ENCODE measurements around the gene UBASH3B.

Gene UBASH3B

GRCh38 chr11:122664188-122664587, 8.7 kb downstream of the UBASH3B start:
- no peak overlapping the region for H3K4me3 ChIP-seq (ENCODE audit: control insufficient read depth, low read depth, low read length)
- no peak for DNase-seq (ENCODE audit: low read depth)
- TF ChIP-seq, protein P1, sequence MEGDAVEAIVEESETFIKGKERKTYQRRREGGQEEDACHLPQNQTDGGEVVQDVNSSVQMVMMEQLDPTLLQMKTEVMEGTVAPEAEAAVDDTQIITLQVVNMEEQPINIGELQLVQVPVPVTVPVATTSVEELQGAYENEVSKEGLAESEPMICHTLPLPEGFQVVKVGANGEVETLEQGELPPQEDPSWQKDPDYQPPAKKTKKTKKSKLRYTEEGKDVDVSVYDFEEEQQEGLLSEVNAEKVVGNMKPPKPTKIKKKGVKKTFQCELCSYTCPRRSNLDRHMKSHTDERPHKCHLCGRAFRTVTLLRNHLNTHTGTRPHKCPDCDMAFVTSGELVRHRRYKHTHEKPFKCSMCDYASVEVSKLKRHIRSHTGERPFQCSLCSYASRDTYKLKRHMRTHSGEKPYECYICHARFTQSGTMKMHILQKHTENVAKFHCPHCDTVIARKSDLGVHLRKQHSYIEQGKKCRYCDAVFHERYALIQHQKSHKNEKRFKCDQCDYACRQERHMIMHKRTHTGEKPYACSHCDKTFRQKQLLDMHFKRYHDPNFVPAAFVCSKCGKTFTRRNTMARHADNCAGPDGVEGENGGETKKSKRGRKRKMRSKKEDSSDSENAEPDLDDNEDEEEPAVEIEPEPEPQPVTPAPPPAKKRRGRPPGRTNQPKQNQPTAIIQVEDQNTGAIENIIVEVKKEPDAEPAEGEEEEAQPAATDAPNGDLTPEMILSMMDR (conservative IDR thresholded peaks at IDR 0.05; ENCODE audit: control insufficient read depth, insufficient read depth, low read depth, low read length) = no peak

DNA sequence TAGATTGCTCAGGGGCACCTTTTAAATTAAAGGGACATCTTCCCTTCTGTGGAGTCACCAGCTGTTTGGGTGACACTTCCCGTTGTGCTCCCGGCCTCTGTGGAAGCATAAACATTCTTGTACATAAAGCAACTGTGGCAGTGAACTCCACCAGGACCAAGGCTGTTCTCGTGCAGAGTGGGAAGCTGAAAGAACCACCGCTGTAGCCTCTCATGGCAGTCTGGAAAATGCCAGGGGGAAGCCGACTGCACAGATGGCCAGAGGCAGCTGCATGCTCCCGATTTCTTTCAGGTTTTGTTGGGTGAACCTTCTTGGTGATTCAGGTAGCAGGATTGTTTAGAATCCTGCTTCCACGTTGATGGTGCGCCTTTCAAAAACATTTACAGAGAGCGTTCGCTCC, 10.3 kb downstream of the UBASH3B start:
- TF ChIP-seq, protein P1 (conservative IDR thresholded peaks at IDR 0.05; ENCODE audit: control insufficient read depth, insufficient read depth, low read depth, low read length) = no peak
- H3K4me3 ChIP-seq (ENCODE audit: control insufficient read depth, low read depth, low read length) = no peak overlapping the region
- DNase-seq (ENCODE audit: low read depth) = no peak

DNA sequence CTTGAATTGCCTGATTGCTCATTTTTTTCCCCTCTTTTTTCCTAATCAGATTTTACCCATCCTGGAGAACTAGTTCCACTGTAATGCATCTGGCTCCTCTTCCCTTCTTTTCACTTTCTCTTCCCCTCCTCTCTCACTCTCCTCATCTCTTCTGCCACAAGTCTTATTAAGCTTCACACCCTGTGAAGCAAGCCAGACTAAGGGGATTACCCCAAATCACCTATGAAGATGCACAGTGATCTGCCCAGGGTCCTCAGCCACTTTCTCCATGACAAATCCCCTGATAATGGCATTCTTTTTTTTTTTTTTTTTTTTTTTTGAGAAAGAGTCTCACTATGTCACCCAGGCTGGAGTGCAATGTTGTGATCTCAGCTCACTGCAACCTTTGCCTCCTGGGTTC, 11.2 kb downstream of the UBASH3B start:
- DNase-seq (ENCODE audit: low read depth) = no peak
- H3K4me3 ChIP-seq (ENCODE audit: control insufficient read depth, low read depth, low read length) = no peak overlapping the region
- TF ChIP-seq, protein P1 (conservative IDR thresholded peaks at IDR 0.05; ENCODE audit: control insufficient read depth, insufficient read depth, low read depth, low read length) = no peak

GRCh38 chr11:122668562-122669090, 13.1 kb downstream of the UBASH3B start:
- no peak overlapping the region for H3K4me3 ChIP-seq (ENCODE audit: control insufficient read depth, low read depth, low read length)
- TF ChIP-seq, protein P1 (conservative IDR thresholded peaks at IDR 0.05; ENCODE audit: control insufficient read depth, insufficient read depth, low read depth, low read length) = no peak
- peak; percentile 86 for DNase-seq (ENCODE audit: low read depth)

- TF ChIP-seq, protein P1 (conservative IDR thresholded peaks at IDR 0.05; ENCODE audit: control insufficient read depth, insufficient read depth, low read depth, low read length) = no peak
- no peak for DNase-seq (ENCODE audit: low read depth)
- no peak overlapping the region for H3K4me3 ChIP-seq (ENCODE audit: control insufficient read depth, low read depth, low read length)
These were observed 14.6 kb downstream of the UBASH3B start for GRCh38 chr11:122670131-122670530.

DNA sequence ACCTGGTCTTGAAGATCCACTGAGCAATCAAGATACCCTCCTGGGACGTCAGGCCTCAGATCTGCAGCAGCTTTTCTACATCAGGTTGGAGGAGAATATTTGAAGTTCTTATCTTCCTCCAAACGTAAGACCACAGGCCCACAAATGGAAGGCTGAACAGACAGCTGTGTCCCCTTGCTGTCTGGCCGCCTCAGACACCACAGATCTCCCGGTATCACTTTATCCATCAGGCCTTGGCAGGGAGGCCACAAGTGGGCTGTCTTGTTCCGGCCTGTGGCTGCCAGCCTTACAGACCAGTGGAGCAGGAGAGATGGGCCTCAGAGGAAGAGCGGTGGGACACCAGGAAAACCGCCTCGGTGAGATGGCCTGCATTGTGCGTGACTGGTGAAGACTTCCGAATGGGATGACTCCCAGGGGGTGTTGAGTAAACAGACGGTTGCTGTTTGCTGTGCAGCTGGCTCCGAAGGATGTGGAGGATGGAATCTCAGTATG, 15.9 kb downstream of the UBASH3B start:
- TF ChIP-seq, protein P1 (conservative IDR thresholded peaks at IDR 0.05; ENCODE audit: control insufficient read depth, insufficient read depth, low read depth, low read length) = no peak
- DNase-seq (ENCODE audit: low read depth) = peak; percentile 60
- H3K4me3 ChIP-seq (ENCODE audit: control insufficient read depth, low read depth, low read length) = no peak overlapping the region

- TF ChIP-seq, protein P1 (conservative IDR thresholded peaks at IDR 0.05; ENCODE audit: control insufficient read depth, insufficient read depth, low read depth, low read length) = no peak
- DNase-seq (ENCODE audit: low read depth) = peak; percentile 35
- no peak overlapping the region for H3K4me3 ChIP-seq (ENCODE audit: control insufficient read depth, low read depth, low read length)
These were observed 17.4 kb downstream of the UBASH3B start for GRCh38 chr11:122672892-122673291.
